ENCODE measurements around the gene POTEH.
"Not testable (repeated sequence)": the region's sequence is repeated elsewhere in the genome, so short reads cannot be mapped to it uniquely, and the experiment has no call there.

POTEH gene

GRCh38 chr22:15689749-15690125 is at the start of gene POTEH:
Gene POTEH (plus strand): TSS chr22:15690026. CDS start chr22:15690078, 52 bp downstream.
- not testable (repeated sequence) for DNase-seq (ENCODE audit: low read depth)

GRCh38 chr22:15642288-15642861 is 47.5 kb upstream of the POTEH start:
- not testable (repeated sequence) for DNase-seq (ENCODE audit: low read depth)

- DNase-seq (ENCODE audit: low read depth), result not testable (repeated sequence)
Measured at GRCh38 chr22:15651954-15652353, 37.9 kb upstream of the POTEH start.

GRCh38 chr22:15652738-15653137 is 37.1 kb upstream of the POTEH start:
- DNase-seq (ENCODE audit: low read depth), result not testable (repeated sequence)

- not testable (repeated sequence) for DNase-seq (ENCODE audit: low read depth)
Measured at GRCh38 chr22:15653241-15653640, 36.6 kb upstream of the POTEH start.

- not testable (repeated sequence) for DNase-seq (ENCODE audit: low read depth)
Measured at GRCh38 chr22:15661102-15661501, 28.7 kb upstream of the POTEH start.

- DNase-seq (ENCODE audit: low read depth), result not testable (repeated sequence)
Measured at GRCh38 chr22:15664682-15665081, 25.1 kb upstream of the POTEH start.

- not testable (repeated sequence) for DNase-seq (ENCODE audit: low read depth)
Measured at GRCh38 chr22:15665478-15665877, 24.3 kb upstream of the POTEH start.

- not testable (repeated sequence) for DNase-seq (ENCODE audit: low read depth)
Measured at GRCh38 chr22:15669430-15669829, 20.4 kb upstream of the POTEH start.

GRCh38 chr22:15679702-15680101 is 10.1 kb upstream of the POTEH start:
- DNase-seq (ENCODE audit: low read depth), result not testable (repeated sequence)

GRCh38 chr22:15684115-15684514 is 5.7 kb upstream of the POTEH start:
- not testable (repeated sequence) for DNase-seq (ENCODE audit: low read depth)

GRCh38 chr22:15684695-15685094 is 5.1 kb upstream of the POTEH start:
- not testable (repeated sequence) for DNase-seq (ENCODE audit: low read depth)

- DNase-seq (ENCODE audit: low read depth), result not testable (repeated sequence)
Measured at GRCh38 chr22:15685641-15686040, 4.2 kb upstream of the POTEH start.

- DNase-seq (ENCODE audit: low read depth), result not testable (repeated sequence)
Measured at GRCh38 chr22:15687086-15687485, 2.7 kb upstream of the POTEH start.

- DNase-seq (ENCODE audit: low read depth), result not testable (repeated sequence)
Measured at GRCh38 chr22:15687676-15688075, 2.1 kb upstream of the POTEH start.

GRCh38 chr22:15688090-15688489 is 1.7 kb upstream of the POTEH start:
- not testable (repeated sequence) for DNase-seq (ENCODE audit: low read depth)

GRCh38 chr22:15689012-15689748 is 646 bp upstream of the POTEH start:
- DNase-seq (ENCODE audit: low read depth), result not testable (repeated sequence)

GRCh38 chr22:15713600-15713999 is 23.8 kb downstream of the POTEH start:
- DNase-seq (ENCODE audit: low read depth), result not testable (repeated sequence)

- DNase-seq (ENCODE audit: low read depth), result not testable (repeated sequence)
Measured at GRCh38 chr22:15714125-15714524, 24.3 kb downstream of the POTEH start.

- DNase-seq (ENCODE audit: low read depth), result not testable (repeated sequence)
Measured at GRCh38 chr22:15721884-15722283, 32.1 kb downstream of the POTEH start.

GRCh38 chr22:15729209-15729917 is 39.5 kb downstream of the POTEH start:
- DNase-seq (ENCODE audit: low read depth), result not testable (repeated sequence)

GRCh38 chr22:15731023-15731422 is 41.2 kb downstream of the POTEH start:
- not testable (repeated sequence) for DNase-seq (ENCODE audit: low read depth)

- not testable (repeated sequence) for DNase-seq (ENCODE audit: low read depth)
Measured at GRCh38 chr22:15734411-15734810, 44.6 kb downstream of the POTEH start.
